Measurements from ENCODE around the gene ANKRD34C. TPM values are rescaled to one million over a fixed set of nuclear protein-coding genes. Genes with fewer than 3 reads are reported as not detected.

Gene ANKRD34C
- total and polyA plus RNA-seq, 2 of the 8 experiments (the other 6 are each of a cell fraction or from before 2014, with no cell fraction given) = 0.02 TPM; not detected in 1

DNA sequence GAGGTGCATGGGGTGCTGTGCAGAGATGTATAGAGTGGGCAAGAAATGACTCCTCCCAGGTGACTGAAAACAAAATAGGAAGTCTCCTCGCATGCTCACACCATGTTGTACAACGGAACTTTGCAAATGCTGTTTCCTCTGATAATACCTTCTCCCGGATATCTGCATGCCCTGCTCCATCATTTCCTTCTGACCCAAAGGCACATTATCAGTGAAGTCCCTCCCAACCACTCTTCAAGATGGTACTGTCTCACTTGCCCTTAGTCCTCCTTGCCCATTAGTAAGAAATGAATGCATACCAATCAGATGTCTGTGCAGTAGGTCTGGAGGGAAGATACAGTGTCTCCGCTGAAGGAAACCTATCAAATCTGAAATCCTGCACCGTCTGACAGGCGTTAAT, 40.4 kb downstream of the ANKRD34C start:
- Histone ChIP-seq H3K4me2 (ENCODE audit: insufficient read depth in 1 of 2, low read depth in 2 of 2, low read length in 2 of 2) (no peak overlapping the region), H3K9me3 (ENCODE audit: insufficient read depth in 2 of 2, low read depth in 1 of 2, low read length in 1 of 2) (peaks cover 3 to 7% of the 10 kb centered on the region in 2 experiments; a peak in 2 of 4 replicates), H3K18ac (ENCODE audit: extremely low read depth, low read length) (no peak overlapping the region), H3K23me2 (ENCODE audit: low read depth, low read length) (no peaks in the 10 kb centered on the region), H3K36me3 (ENCODE audit: control insufficient read depth in 2 of 4, insufficient read depth in 4 of 4, low read length in 3 of 4) (peaks cover 4 to 40% (median 24%) of the 10 kb centered on the region in 4 experiments; a peak in 7 of 8 replicates), H3K56ac (replicated peaks; ENCODE audit: insufficient read length, low read depth, low read length) (no peak overlapping the region), H3K79me2 (ENCODE audit: control insufficient read depth in 1 of 2, insufficient read depth in 2 of 2, low read length in 2 of 2) (no peaks in the 10 kb centered on the region; a peak in 1 of 4 replicates), H2BK120ac (replicated peaks; ENCODE audit: low read depth, low read length) (no peak overlapping the region), H2AK5ac (ENCODE audit: low read depth, low read length) (no peak overlapping the region), H2BK15ac (ENCODE audit: low read length) (no peak overlapping the region), H3K4me1 (replicated peaks in 1 of 4; ENCODE audit: control insufficient read depth in 3 of 4, insufficient read depth in 4 of 4, low read length in 3 of 4) (no peaks in the 10 kb centered on the region), H4K5ac (ENCODE audit: insufficient read length, low read depth, low read length) (no peak overlapping the region), H3K27me3 (replicated peaks in 1 of 4; ENCODE audit: control insufficient read depth in 3 of 4, extremely low read depth in 1 of 4, insufficient read depth in 3 of 4, low read length in 3 of 4) (no peaks in the 10 kb centered on the region), H2BK12ac (ENCODE audit: low read depth, low read length) (no peak overlapping the region), H3K14ac (ENCODE audit: insufficient read length) (no peak overlapping the region), H3K27ac (ENCODE audit: low read depth, low read length) (no peak overlapping the region), H3K9ac (replicated peaks in 1 of 4; ENCODE audit: extremely low read depth in 1 of 4, low read depth in 3 of 4, low read length in 3 of 4) (no peak overlapping the region), H3K79me1 (ENCODE audit: low read depth, low read length) (peaks cover 3% of the 10 kb centered on the region; the same call in 1 of the 2 replicates), H2BK5ac (ENCODE audit: low read depth, low read length) (no peak overlapping the region), H4K91ac (replicated peaks; ENCODE audit: insufficient read length, low read length) (no peak overlapping the region), H3K4ac (replicated peaks; ENCODE audit: insufficient read length, low read depth, low read length) (no peak overlapping the region), H4K8ac (ENCODE audit: extremely low read depth, insufficient read depth, low read length) (no peak overlapping the region), H2AFZ (ENCODE audit: low read length) (no peak overlapping the region), H4K20me1 (replicated peaks in 1 of 2; ENCODE audit: control insufficient read depth in 1 of 2, insufficient read depth in 2 of 2, low read length in 2 of 2) (peaks cover 7% of the 10 kb centered on the region in 2 experiments), H3K23ac (ENCODE audit: insufficient read length) (no peak overlapping the region), H3K4me3 (ENCODE audit: extremely low read depth in 1 of 4, insufficient read depth in 2 of 4, low read depth in 3 of 4, low read length in 4 of 4) (no peak overlapping the region), H2BK20ac (ENCODE audit: low read length) (no peak overlapping the region)
- FAIRE-seq (no peak), DNase-seq (ENCODE audit: low read depth in 1 of 2, low spot score in 2 of 2) (no peak)
- POLR2A ChIA-PET (ENCODE audit: partially characterized antibody) = no interaction called here
- TF ChIP-seq RXRA (IDR thresholded peaks at IDR 0.05; ENCODE audit: insufficient read depth, low read depth, low read length) (no peak), SRF (IDR thresholded peaks at IDR 0.05; ENCODE audit: low read depth, low read length) (no peak), NRF1 (IDR thresholded peaks at IDR 0.05; ENCODE audit: low read depth, low read length) (no peak), BCL11A (IDR thresholded peaks at IDR 0.05; ENCODE audit: low read depth in 2 of 2, low read length in 2 of 2) (no peak), SUZ12 (IDR thresholded peaks at IDR 0.05; ENCODE audit: low read length) (no peak), FOSL1 (IDR thresholded peaks at IDR 0.05; ENCODE audit: insufficient read depth, low read depth, low read length) (no peak), CHD1 (IDR thresholded peaks at IDR 0.05; ENCODE audit: low read depth, low read length) (no peak), BACH1 (IDR thresholded peaks at IDR 0.05; ENCODE audit: low read length) (no peak)
- TF ChIP-seq, protein P1, sequence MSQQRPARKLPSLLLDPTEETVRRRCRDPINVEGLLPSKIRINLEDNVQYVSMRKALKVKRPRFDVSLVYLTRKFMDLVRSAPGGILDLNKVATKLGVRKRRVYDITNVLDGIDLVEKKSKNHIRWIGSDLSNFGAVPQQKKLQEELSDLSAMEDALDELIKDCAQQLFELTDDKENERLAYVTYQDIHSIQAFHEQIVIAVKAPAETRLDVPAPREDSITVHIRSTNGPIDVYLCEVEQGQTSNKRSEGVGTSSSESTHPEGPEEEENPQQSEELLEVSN (IDR thresholded peaks at IDR 0.05) = no peak
- WGBS, 2 experiments (ENCODE audit: extremely low coverage in 1 of 2, insufficient coverage in 1 of 2, insufficient read length in 1 of 2, insufficient replicate concordance in 2 of 2, low coverage in 1 of 2, low lambda C conversion rate in 2 of 2, missing lambda C conversion rate in 1 of 2) = 92% methylated on average over 6 of the region's 6 CpGs; no CpG with 5 or more reads in 1 of the 2 experiments
- CTCF ChIA-PET (ENCODE audit: partially characterized antibody) = interaction anchor here (1.3 kb wide), 1 partner anchor 11 kb away, joined by 4 read pairs; no protein-coding TSS in a partner anchor
